ENCODE results near the gene P2RX6.

P2RX6 gene

DNA sequence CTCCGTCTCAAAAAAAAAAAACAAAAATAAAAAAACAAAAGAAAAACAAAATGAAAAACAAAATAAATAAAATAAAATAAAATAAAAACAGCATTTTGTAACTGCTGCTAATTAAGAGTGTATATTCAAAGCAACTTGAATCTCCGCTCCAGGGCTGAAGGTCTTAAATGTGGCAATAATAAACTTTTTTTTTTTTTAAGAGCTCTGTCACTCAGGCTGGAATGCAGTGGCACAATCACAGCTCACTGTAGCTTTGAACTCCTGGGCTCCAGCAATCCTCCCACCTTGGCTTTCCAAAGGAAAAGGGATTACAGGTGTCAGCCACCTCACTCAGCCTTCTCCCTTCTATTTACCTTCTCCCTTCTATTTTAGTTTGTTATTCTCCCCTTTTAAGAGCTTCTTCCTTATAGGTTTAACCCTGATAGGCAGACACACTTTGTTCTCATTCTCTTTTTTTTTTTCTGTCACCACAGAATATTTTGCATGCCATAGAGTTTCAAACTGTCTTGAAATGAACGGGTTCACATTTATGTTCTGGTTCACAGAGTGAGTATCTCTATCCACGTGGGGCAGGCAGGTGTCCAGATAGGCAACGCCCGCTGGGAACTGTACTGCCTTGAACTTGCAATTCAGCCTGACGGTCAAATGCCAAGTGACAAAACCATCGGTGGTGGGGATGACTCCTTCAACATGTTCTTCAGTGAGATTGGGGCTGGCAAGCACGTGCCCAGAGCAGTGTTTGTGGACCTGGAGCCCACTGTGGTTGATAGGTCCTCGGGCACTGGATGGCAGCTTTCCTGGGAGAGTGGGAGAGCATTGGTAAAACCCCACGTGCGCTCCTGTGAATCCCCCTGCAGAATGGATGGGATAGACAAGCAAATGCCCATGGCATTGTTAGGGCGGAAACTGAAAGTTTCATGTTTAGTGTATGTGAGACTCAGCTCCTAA is 50.2 kb downstream of the P2RX6 start:
- Histone ChIP-seq H3K36me3 (ENCODE audit: control insufficient read depth, insufficient read depth, low read length) (no peaks in the 10 kb centered on the region), H3K4me3 (replicated peaks; ENCODE audit: low read depth, low read length) (no peak overlapping the region), H3K27me3 (replicated peaks; ENCODE audit: control insufficient read depth, insufficient read depth, low read length) (no peaks in the 10 kb centered on the region; the same call in none of the 2 replicates)
- DNase-seq (ENCODE audit: extremely low read depth, insufficient read length): no peak
- TF ChIP-seq, protein P1, sequence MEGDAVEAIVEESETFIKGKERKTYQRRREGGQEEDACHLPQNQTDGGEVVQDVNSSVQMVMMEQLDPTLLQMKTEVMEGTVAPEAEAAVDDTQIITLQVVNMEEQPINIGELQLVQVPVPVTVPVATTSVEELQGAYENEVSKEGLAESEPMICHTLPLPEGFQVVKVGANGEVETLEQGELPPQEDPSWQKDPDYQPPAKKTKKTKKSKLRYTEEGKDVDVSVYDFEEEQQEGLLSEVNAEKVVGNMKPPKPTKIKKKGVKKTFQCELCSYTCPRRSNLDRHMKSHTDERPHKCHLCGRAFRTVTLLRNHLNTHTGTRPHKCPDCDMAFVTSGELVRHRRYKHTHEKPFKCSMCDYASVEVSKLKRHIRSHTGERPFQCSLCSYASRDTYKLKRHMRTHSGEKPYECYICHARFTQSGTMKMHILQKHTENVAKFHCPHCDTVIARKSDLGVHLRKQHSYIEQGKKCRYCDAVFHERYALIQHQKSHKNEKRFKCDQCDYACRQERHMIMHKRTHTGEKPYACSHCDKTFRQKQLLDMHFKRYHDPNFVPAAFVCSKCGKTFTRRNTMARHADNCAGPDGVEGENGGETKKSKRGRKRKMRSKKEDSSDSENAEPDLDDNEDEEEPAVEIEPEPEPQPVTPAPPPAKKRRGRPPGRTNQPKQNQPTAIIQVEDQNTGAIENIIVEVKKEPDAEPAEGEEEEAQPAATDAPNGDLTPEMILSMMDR (IDR thresholded peaks at IDR 0.05; ENCODE audit: insufficient read depth, low read length, poor library complexity, severe bottlenecking): no peak

DNA sequence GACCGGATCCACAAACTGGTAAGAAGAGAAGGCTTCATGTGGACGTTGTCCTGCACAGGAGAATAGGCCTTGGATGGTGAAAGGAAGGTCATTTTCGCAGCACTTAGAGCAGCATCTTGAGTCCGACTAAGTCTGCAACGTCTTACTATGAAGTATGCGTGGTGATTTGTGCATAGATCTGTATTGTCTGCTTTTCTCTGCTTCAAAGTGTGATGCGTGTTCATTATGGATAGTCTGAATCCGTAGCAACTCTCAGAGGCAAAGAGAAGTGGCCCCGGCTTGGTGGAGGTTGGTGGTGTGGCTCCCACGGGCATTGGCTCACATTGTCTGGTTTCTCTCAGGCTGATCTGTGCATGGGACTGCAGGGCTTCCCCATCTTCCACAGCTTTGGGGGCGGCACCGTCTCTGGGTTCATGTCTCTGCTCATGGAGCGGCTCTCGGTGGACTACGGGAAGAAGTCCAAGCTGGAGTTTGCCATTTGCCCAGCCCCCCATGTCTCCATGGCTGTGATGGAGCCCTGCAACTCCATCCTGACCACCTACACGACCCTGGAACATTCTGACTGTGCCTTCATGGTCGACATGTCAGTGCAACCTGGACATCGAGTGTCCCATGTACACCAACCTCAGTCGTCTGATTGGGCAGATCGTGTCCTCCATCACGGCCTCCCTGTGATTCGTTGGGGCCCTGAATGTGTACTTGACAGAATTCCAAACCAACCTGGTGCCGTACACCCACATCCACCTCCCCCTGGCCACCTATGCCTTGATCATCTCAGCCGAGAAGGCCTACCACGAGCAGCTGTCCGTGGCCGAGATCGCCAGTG is 52.3 kb downstream of the P2RX6 start:
- no peaks in the 10 kb centered on the region for H3K36me3 ChIP-seq (ENCODE audit: control insufficient read depth, insufficient read depth, low read length)
- no peak for DNase-seq (ENCODE audit: extremely low read depth, insufficient read length)
- H3K27me3 ChIP-seq (replicated peaks; ENCODE audit: control insufficient read depth, insufficient read depth, low read length): no peaks in the 10 kb centered on the region; the same call in none of the 2 replicates
- H3K4me3 ChIP-seq (replicated peaks; ENCODE audit: low read depth, low read length): no peak overlapping the region
- TF ChIP-seq, protein P1 (IDR thresholded peaks at IDR 0.05; ENCODE audit: insufficient read depth, low read length, poor library complexity, severe bottlenecking): no peak

DNA sequence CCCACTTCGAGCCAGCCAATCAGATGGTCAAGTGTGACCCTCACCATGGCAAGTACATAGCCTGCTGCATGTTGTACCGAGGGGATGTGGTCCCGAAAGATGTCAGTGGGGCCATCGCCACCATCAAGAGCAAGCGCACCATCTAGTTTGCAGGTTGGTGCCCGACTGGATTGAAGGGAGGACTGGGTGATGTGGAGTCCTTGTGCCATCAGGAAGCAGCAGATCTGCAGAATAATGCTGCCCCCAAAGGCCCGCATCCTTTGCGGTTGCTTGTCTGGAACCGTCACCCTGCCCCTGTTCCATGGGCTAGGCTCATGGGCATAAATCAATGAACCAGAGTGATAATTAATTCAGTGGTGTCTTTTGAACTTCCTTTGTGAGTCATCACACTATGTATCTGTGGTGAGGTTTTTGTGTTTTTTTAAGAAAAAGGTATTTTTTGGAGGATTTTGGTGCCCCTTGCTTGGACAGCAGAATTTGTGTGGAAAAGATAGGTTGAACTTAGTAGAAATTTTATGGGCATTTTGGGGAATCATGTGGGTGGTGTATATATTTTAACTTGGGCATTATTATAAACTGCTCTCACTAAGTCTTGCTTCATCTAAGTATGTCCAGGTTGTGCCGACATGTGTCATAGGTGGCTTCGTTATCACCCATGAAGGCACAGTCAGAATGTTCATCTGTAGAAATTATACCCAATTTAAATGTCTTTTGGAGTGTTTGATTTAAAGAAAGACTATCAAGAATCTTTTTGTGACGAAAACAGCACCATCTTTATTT is 53.1 kb downstream of the P2RX6 start:
- no peaks in the 10 kb centered on the region for H3K36me3 ChIP-seq (ENCODE audit: control insufficient read depth, insufficient read depth, low read length)
- H3K27me3 ChIP-seq (replicated peaks; ENCODE audit: control insufficient read depth, insufficient read depth, low read length): no peaks in the 10 kb centered on the region; the same call in none of the 2 replicates
- DNase-seq (ENCODE audit: extremely low read depth, insufficient read length): no peak
- TF ChIP-seq, protein P1 (IDR thresholded peaks at IDR 0.05; ENCODE audit: insufficient read depth, low read length, poor library complexity, severe bottlenecking): no peak
- H3K4me3 ChIP-seq (replicated peaks; ENCODE audit: low read depth, low read length): no peak overlapping the region

DNA sequence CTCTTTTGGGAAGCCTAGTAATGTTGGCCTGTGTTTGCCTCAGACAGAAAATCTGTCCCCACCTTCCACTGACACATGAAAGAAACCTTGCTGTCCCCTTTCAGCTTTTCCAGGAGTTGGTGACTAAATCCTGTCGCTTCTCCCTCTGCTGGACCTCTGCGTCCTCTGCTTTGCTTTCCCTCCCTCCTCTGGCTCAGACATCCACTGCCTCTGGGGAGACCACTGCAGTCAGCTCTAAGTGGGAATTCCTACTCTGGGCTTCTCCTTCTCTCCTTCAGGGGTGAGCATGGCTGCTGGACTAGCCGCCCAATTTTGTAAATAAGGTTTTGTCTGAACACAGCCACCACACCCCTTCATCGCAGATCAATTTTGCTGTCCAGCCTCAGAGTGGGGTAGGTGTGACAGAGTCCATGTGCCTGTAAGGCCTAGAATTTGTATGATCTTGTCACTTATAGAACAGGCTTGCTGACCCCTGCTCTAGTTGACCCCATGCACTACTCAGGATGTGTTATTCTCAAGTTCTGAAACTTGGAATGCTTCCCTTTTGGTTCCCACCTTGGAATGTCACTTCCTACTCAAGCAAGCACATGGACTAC is 53.8 kb downstream of the P2RX6 start:
- no peak for DNase-seq (ENCODE audit: extremely low read depth, insufficient read length)
- H3K27me3 ChIP-seq (replicated peaks; ENCODE audit: control insufficient read depth, insufficient read depth, low read length): no peaks in the 10 kb centered on the region; the same call in none of the 2 replicates
- no peak overlapping the region for H3K4me3 ChIP-seq (replicated peaks; ENCODE audit: low read depth, low read length)
- H3K36me3 ChIP-seq (ENCODE audit: control insufficient read depth, insufficient read depth, low read length): no peaks in the 10 kb centered on the region
- TF ChIP-seq, protein P1 (IDR thresholded peaks at IDR 0.05; ENCODE audit: insufficient read depth, low read length, poor library complexity, severe bottlenecking): no peak

DNA sequence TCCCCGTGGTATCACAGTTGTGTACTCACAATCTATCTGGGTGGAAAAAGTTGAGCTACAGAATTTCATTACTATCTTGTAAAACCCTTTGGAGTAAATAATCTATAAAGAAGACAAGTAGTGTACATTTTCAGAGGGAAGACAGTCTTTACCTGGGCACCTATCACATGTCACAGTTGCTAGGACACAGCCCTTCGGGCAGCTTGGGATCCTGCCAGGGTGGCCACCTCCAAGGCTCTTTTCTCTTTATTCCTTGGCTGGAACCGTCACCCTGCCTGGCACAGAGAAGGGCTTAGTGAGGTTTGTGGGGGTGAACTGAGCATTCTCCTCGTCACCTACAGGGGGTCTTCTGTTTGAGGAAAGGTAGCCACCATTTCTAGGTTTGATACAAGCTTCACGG is 54.4 kb downstream of the P2RX6 start:
- no peak for DNase-seq (ENCODE audit: extremely low read depth, insufficient read length)
- TF ChIP-seq, protein P1 (IDR thresholded peaks at IDR 0.05; ENCODE audit: insufficient read depth, low read length, poor library complexity, severe bottlenecking): no peak
- Histone ChIP-seq H3K36me3 (ENCODE audit: control insufficient read depth, insufficient read depth, low read length) (no peaks in the 10 kb centered on the region), H3K4me3 (replicated peaks; ENCODE audit: low read depth, low read length) (no peak overlapping the region), H3K27me3 (replicated peaks; ENCODE audit: control insufficient read depth, insufficient read depth, low read length) (no peaks in the 10 kb centered on the region; the same call in none of the 2 replicates)
